ENCODE data around the gene BIN1. TPM values are rescaled to one million over a fixed set of nuclear protein-coding genes. Genes with fewer than 3 reads are reported as not detected.

The BIN1 gene
- total RNA-seq, 1 donor from 2014 or later, result 597 TPM

DNA sequence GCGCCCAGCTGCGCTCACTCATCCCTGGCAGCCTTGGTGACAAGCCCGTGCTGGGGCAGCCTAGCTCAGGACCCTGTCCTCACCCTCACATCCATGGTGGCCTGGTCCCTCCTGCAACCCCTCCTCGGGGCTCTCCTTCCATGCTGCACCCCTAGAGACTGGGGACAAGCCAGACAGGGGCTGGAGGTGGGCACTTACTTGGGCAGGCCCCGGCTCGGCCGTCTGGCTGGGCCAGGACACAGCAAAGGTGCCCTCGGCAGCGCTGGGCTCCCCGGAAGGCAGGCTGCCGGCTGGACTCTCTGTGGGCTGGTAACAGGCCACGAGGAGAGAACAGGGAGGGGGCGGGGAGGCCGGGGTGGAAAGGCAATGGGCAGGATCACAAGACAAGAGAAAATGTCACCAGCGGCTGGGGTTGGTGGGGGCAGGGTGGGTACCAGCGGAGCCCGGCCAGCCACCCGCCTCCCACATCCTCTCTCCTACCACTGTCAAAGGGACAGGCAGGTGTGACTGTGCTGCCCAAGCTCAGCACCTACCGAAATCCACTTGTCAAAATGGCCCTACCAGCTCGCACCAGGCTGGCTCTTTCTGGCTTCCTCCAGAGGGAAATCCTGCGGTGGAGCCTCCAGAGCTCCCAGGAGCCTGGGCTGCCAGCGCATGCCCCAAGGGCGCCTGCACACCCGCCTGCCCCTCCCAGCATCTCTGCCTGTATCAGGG lies 54.7 kb downstream of the BIN1 start:
- H3K27me3 ChIP-seq (ENCODE audit: control insufficient read depth in 3 of 3, insufficient read depth in 3 of 3, low read length in 3 of 3), result no peaks in the 10 kb centered on the region
- H3K36me3 ChIP-seq (ENCODE audit: control insufficient read depth in 3 of 3, insufficient read depth in 3 of 3, low read length in 3 of 3), result peaks cover 32 to 40% (median 39%) of the 10 kb centered on the region in 3 donors
- H3K4me1 ChIP-seq (ENCODE audit: control insufficient read depth in 3 of 3, insufficient read depth in 3 of 3, low read length in 3 of 3), result peaks cover 60 to 93% (median 84%) of the 10 kb centered on the region in 3 donors
- no peaks in the 10 kb centered on the region for H3K9me3 ChIP-seq (ENCODE audit: control insufficient read depth in 3 of 3, low read length in 3 of 3)
- peak overlapping the region in 1 of 3 donors; percentile 69 for H3K9ac ChIP-seq (ENCODE audit: low read depth in 1 of 3, low read length in 3 of 3)
- peak overlapping the region; percentile 62 for H3K27ac ChIP-seq (ENCODE audit: low read depth, low read length)
- no peak overlapping the region for H3K4me3 ChIP-seq (ENCODE audit: low read length in 3 of 3)

DNA sequence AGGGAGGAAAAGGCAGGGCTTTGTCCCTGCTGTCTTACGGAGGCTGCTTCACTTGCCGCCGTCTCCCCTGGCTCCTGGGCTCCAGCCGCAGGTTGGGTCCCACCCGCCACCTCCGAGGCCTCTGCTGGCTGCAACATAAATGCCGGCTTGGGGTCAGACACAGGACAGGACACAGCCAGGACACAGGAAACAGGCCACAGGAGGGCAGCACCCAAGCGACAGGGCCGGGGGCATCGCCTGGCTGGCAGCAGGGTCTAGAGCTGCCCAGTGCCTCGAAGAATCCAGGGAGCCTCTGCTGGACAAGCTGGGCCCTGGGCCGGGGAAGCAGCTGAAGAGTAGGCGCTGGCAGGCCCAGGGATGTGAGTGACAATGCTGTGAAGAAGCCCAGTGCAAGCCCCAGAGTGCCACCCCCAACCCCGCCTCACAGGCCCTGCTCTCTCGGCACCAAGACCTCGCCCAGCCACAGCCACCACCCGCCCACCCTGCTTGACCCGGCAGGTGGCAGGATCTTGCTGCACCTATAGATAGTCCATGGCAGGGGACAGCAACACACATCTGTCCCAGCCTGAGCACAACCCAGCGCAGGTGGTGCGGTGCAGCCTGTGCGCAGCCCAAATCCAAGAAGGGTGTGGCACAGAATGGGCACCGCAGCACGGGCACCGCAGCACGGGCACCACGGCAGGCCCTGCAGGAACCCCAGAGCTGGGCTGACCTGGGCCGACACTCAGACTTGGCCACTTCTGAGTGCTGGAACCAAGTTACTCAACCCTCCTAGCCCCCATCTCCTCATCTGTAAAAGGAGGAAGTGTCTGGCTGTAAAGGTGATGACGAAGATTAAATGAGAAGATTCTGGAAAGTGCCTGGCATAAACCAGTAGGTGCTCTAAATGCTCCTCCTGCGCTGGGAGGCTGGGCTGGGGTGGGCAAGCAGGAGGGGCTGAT lies 55.6 kb downstream of the BIN1 start:
- H3K36me3 ChIP-seq (ENCODE audit: control insufficient read depth in 3 of 3, insufficient read depth in 3 of 3, low read length in 3 of 3), result peaks cover 27 to 33% (median 32%) of the 10 kb centered on the region in 3 donors
- peak overlapping the region; percentile 62 for H3K27ac ChIP-seq (ENCODE audit: low read depth, low read length)
- H3K9me3 ChIP-seq (ENCODE audit: control insufficient read depth in 3 of 3, low read length in 3 of 3), result no peaks in the 10 kb centered on the region
- peaks cover 63 to 93% (median 85%) of the 10 kb centered on the region in 3 donors for H3K4me1 ChIP-seq (ENCODE audit: control insufficient read depth in 3 of 3, insufficient read depth in 3 of 3, low read length in 3 of 3)
- peak overlapping the region in 2 of 3 donors; percentile 23 to 65 for H3K9ac ChIP-seq (ENCODE audit: low read depth in 1 of 3, low read length in 3 of 3)
- no peaks in the 10 kb centered on the region for H3K27me3 ChIP-seq (ENCODE audit: control insufficient read depth in 3 of 3, insufficient read depth in 3 of 3, low read length in 3 of 3)
- H3K4me3 ChIP-seq (ENCODE audit: low read length in 3 of 3), result no peak overlapping the region

DNA sequence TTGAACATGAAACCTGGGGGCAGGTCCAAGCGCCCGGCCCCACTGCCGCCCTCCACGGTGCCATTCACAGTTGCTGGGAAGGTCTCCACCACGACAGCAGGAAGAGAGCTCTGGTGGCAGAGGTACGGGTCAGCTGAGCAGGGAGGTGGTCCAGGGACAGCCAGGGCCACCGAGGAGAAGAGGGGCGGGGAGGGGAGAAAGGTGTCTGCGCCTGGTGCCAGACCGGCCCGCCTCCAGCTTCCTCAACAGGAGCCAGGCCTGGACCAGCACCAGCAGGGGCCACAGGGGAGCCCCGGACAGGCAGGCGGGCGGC lies 56.2 kb downstream of the BIN1 start:
- peak overlapping the region; percentile 23 for H3K27ac ChIP-seq (ENCODE audit: low read depth, low read length)
- no peaks in the 10 kb centered on the region for H3K27me3 ChIP-seq (ENCODE audit: control insufficient read depth in 3 of 3, insufficient read depth in 3 of 3, low read length in 3 of 3)
- H3K9me3 ChIP-seq (ENCODE audit: control insufficient read depth in 3 of 3, low read length in 3 of 3), result no peaks in the 10 kb centered on the region
- H3K36me3 ChIP-seq (ENCODE audit: control insufficient read depth in 3 of 3, insufficient read depth in 3 of 3, low read length in 3 of 3), result peaks cover 22 to 29% (median 28%) of the 10 kb centered on the region in 3 donors
- peaks cover 61 to 93% (median 85%) of the 10 kb centered on the region in 3 donors for H3K4me1 ChIP-seq (ENCODE audit: control insufficient read depth in 3 of 3, insufficient read depth in 3 of 3, low read length in 3 of 3)
- H3K4me3 ChIP-seq (ENCODE audit: low read length in 3 of 3), result no peak overlapping the region
- peak overlapping the region in 1 of 3 donors; percentile 65 for H3K9ac ChIP-seq (ENCODE audit: low read depth in 1 of 3, low read length in 3 of 3)

DNA sequence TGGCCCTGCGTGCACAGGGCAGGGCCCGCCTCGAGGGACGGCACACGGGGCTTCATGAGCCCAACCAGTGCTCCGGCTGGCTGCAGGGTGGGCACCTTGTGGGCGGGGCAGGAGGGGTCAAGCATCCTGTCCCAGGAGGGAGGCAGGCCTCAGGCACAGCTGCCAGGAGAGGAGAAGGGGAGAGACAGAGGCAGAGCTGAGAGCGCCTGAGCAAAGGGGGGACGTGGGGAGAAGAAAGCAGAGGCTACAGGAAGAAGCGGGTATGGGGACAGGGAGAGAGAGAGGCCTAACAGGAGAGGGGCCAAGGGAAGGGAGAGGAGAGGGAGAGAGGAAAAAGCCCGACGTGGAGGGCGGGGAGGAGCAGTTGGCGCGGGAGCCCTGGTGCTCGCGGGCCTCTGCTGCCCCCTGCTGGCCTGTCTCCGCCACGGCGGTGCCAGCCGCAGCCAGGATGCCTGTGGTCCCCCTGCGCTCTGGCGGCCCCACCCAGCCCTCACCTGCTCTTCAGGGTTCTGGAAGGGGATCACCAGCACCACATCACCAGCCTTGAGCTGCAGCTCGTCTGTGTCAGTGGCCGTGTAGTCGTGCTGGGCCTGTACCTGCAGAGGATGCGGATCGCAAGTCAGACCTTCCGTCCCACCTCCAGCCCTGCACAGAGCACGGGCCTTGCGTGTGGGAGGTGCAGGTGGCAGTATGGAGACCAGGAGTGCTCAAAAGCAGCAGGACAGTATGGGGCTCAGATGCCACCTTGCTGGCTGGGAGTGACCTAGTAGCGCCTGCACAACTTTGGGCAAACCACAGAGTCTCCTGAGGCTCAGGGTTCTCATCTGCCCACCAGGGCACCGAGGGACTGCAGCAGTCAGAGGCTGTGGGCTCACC lies 56.8 kb downstream of the BIN1 start:
- H3K4me1 ChIP-seq (ENCODE audit: control insufficient read depth in 3 of 3, insufficient read depth in 3 of 3, low read length in 3 of 3), result peaks cover 65 to 93% (median 86%) of the 10 kb centered on the region in 3 donors
- H3K27me3 ChIP-seq (ENCODE audit: control insufficient read depth in 3 of 3, insufficient read depth in 3 of 3, low read length in 3 of 3), result no peaks in the 10 kb centered on the region
- peak overlapping the region in 1 of 3 donors; percentile 65 for H3K9ac ChIP-seq (ENCODE audit: low read depth in 1 of 3, low read length in 3 of 3)
- H3K9me3 ChIP-seq (ENCODE audit: control insufficient read depth in 3 of 3, low read length in 3 of 3), result no peaks in the 10 kb centered on the region
- H3K27ac ChIP-seq (ENCODE audit: low read depth, low read length), result peak overlapping the region; percentile 34
- H3K4me3 ChIP-seq (ENCODE audit: low read length in 3 of 3), result no peak overlapping the region
- peaks cover 22 to 29% (median 28%) of the 10 kb centered on the region in 3 donors for H3K36me3 ChIP-seq (ENCODE audit: control insufficient read depth in 3 of 3, insufficient read depth in 3 of 3, low read length in 3 of 3)

DNA sequence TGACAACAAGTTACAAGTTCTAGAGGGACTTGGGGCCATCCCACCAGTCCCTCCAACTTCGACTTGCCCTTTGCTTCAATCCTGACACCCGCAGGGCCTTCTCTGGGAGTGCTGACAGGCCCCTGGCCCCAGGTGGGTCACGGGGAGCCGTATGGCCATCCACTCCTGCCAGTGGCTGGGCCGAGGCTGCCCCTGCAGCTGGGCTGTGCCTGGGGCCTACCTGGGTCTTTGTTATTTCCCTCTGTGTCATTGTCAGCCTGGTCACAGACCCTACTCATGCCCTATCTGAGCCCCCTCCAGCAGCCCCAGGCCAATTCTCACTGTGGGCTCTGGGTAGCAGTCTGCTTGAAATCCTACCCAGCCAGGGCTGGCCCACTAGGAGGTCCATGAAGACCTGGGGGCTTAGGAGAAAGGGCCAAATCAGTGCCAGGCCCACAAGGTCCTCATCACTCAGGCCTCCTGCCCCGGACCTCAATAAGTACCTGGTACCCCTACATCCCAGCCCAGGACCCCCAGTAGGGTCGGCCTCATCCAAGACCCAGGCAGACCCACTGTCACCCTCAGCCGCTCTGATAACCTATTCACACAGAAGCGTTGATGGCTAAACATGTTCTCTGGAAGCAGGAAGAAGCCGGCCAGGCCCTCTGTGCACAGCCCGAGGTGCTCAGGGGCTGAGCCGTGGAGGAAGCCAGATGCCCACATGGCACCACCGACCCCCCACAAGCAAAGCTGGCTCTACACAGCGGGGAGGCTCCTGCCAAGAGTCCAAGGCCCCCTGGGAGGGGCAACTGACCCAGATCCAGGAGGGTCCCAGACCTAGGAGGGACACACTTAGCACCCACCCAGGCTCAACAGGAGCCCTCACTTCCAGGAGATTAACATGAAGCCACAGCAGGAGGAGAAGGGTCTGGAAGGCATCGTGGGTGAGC lies 57.7 kb downstream of the BIN1 start:
- no peak overlapping the region for H3K4me3 ChIP-seq (ENCODE audit: low read length in 3 of 3)
- H3K27me3 ChIP-seq (ENCODE audit: control insufficient read depth in 3 of 3, insufficient read depth in 3 of 3, low read length in 3 of 3), result no peaks in the 10 kb centered on the region
- H3K36me3 ChIP-seq (ENCODE audit: control insufficient read depth in 3 of 3, insufficient read depth in 3 of 3, low read length in 3 of 3), result peaks cover 22 to 29% (median 28%) of the 10 kb centered on the region in 3 donors
- H3K9me3 ChIP-seq (ENCODE audit: control insufficient read depth in 3 of 3, low read length in 3 of 3), result no peaks in the 10 kb centered on the region
- peak overlapping the region; percentile 34 for H3K27ac ChIP-seq (ENCODE audit: low read depth, low read length)
- peaks cover 58 to 87% (median 79%) of the 10 kb centered on the region in 3 donors for H3K4me1 ChIP-seq (ENCODE audit: control insufficient read depth in 3 of 3, insufficient read depth in 3 of 3, low read length in 3 of 3)
- H3K9ac ChIP-seq (ENCODE audit: low read depth in 1 of 3, low read length in 3 of 3), result peak overlapping the region in 1 of 3 donors; percentile 33

DNA sequence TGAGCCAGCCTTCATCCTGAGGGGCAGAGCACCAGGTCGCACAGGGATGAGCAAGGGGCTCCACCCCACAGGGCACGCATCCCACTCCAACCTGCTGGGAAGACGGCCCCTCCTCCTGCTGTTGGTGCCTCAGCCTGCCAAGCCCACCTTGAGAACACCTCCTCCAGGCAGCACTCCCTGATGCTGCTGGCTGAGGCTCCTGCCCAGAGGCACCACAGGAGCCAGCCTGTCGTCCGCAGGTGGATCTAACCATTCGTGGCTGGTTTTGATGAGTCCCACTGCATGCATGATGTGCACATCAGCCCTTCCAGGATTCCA lies 58.4 kb downstream of the BIN1 start:
- H3K4me3 ChIP-seq (ENCODE audit: low read length in 3 of 3), result no peak overlapping the region
- no peak overlapping the region for H3K27ac ChIP-seq (ENCODE audit: low read depth, low read length)
- no peaks in the 10 kb centered on the region for H3K27me3 ChIP-seq (ENCODE audit: control insufficient read depth in 3 of 3, insufficient read depth in 3 of 3, low read length in 3 of 3)
- peaks cover 22 to 28% (median 25%) of the 10 kb centered on the region in 3 donors for H3K36me3 ChIP-seq (ENCODE audit: control insufficient read depth in 3 of 3, insufficient read depth in 3 of 3, low read length in 3 of 3)
- H3K4me1 ChIP-seq (ENCODE audit: control insufficient read depth in 3 of 3, insufficient read depth in 3 of 3, low read length in 3 of 3), result peaks cover 51 to 81% (median 73%) of the 10 kb centered on the region in 3 donors
- H3K9me3 ChIP-seq (ENCODE audit: control insufficient read depth in 3 of 3, low read length in 3 of 3), result no peaks in the 10 kb centered on the region
- no peak overlapping the region for H3K9ac ChIP-seq (ENCODE audit: low read depth in 1 of 3, low read length in 3 of 3)

DNA sequence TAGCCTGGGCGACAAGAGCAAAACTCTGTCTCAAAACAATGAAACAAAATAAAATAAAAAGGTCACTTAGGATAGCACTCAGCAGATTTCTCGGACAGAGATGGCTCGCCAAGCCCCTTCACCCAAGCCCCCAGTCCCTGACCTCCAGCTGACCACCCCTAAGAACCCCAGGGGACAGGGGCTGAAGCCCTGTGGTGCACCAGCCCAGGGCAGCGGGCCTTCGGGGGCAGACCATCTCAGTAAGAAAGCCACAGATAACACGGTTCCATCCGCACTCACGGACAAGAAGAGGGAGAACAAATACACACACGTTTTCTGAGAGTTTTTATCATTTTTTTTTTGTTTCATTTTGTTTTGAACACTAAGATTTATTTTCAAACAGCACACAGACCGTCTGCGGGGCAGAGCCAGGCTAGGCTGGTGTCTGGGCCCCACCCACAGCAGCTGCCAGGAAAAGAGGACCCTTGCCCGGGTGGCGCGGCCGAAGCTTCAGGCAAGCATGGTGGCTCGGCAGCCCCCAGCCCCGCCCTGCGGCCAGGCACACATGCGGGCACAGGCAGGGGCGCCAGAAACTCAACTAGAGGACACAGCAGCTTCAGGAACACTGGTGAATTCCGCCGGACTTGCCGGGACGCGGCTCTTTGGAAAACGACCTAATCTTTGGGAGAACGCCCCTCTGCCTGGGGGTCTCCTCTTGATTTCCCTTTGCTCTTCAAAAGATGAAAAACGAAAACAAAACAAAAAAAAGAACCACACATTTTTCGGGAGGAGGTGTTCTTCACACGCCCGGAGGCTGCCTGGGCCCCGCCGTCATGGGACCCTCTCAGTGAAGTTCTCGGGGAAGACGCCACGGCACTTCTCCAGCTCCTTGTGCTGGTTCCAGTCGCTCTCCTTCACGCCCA lies 59.0 kb downstream of the BIN1 start:
- Histone ChIP-seq H3K9ac (ENCODE audit: low read depth in 1 of 3, low read length in 3 of 3) (no peak overlapping the region), H3K27ac (ENCODE audit: low read depth, low read length) (no peak overlapping the region), H3K27me3 (ENCODE audit: control insufficient read depth in 3 of 3, insufficient read depth in 3 of 3, low read length in 3 of 3) (no peaks in the 10 kb centered on the region), H3K9me3 (ENCODE audit: control insufficient read depth in 3 of 3, low read length in 3 of 3) (no peaks in the 10 kb centered on the region), H3K4me3 (ENCODE audit: low read length in 3 of 3) (no peak overlapping the region), H3K36me3 (ENCODE audit: control insufficient read depth in 3 of 3, insufficient read depth in 3 of 3, low read length in 3 of 3) (peaks cover 19 to 24% (median 21%) of the 10 kb centered on the region in 3 donors), H3K4me1 (ENCODE audit: control insufficient read depth in 3 of 3, insufficient read depth in 3 of 3, low read length in 3 of 3) (peaks cover 45 to 75% (median 66%) of the 10 kb centered on the region in 3 donors)

DNA sequence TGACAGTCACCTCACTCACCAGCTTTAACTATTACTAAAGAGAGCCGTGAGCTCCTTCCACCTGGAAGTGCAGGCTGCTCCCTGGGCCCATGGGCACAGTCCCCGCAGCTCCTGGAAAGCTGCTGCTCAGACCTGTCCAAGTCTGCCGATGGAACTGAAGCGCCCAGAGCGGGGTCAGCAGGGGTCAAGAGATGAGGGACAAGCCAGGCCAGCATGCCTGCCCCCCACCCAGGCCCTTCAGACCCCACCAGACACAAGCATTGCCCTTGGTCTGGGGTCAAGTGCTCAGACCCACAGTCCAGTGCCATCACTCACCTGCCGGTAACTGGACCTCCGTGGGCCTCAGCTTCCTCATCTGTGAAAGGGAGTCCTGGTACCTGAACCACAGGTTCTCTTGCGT lies 59.9 kb downstream of the BIN1 start:
- peak overlapping the region; percentile 79 for H3K27ac ChIP-seq (ENCODE audit: low read depth, low read length)
- H3K4me1 ChIP-seq (ENCODE audit: control insufficient read depth in 3 of 3, insufficient read depth in 3 of 3, low read length in 3 of 3), result peaks cover 37 to 65% (median 57%) of the 10 kb centered on the region in 3 donors

More for the DNA sequence above, 59.9 kb downstream of the BIN1 start:
- peak overlapping the region in 1 of 3 donors; percentile 74 for H3K9ac ChIP-seq (ENCODE audit: low read depth in 1 of 3, low read length in 3 of 3)
- H3K36me3 ChIP-seq (ENCODE audit: control insufficient read depth in 3 of 3, insufficient read depth in 3 of 3, low read length in 3 of 3), result peaks cover 19 to 24% (median 21%) of the 10 kb centered on the region in 3 donors
- no peak overlapping the region for H3K4me3 ChIP-seq (ENCODE audit: low read length in 3 of 3)
- no peaks in the 10 kb centered on the region for H3K9me3 ChIP-seq (ENCODE audit: control insufficient read depth in 3 of 3, low read length in 3 of 3)
- no peaks in the 10 kb centered on the region for H3K27me3 ChIP-seq (ENCODE audit: control insufficient read depth in 3 of 3, insufficient read depth in 3 of 3, low read length in 3 of 3)
